ENCODE results near the gene RNF208.

Gene RNF208

GRCh38 chr9:137189297-137190295, 32.4 kb downstream of the RNF208 start:
- DNase-seq, result no peak

GRCh38 chr9:137188490-137189296, 33.3 kb downstream of the RNF208 start, which contains the start of the genes ANAPC2 and SSNA1:
ANAPC2 (minus strand) TSS chr9:137188560; CDS start chr9:137188532, 28 bp downstream.
SSNA1 (plus strand) TSS chr9:137188676; CDS start chr9:137188727, 51 bp downstream.
- DNase-seq, result peak; percentile 81 to 89

- DNase-seq, result no peak
Observed at GRCh38 chr9:137188086-137188489, 34.0 kb downstream of the RNF208 start.

GRCh38 chr9:137187386-137187785, 34.7 kb downstream of the RNF208 start:
- DNase-seq, result no peak

GRCh38 chr9:137186385-137186784, 35.7 kb downstream of the RNF208 start:
- no peak for DNase-seq

- no peak for DNase-seq
Observed at GRCh38 chr9:137185921-137186320, 36.1 kb downstream of the RNF208 start.

- no peak for DNase-seq
Observed at GRCh38 chr9:137184881-137185660, 37.0 kb downstream of the RNF208 start.

GRCh38 chr9:137183980-137184595, 38.0 kb downstream of the RNF208 start:
- DNase-seq, result no peak

- no peak for DNase-seq
Observed at GRCh38 chr9:137182836-137183235, 39.2 kb downstream of the RNF208 start.

- no peak for DNase-seq
Observed at GRCh38 chr9:137181680-137182079, 40.4 kb downstream of the RNF208 start.

- DNase-seq, result no peak
Observed at GRCh38 chr9:137180491-137180890, 41.5 kb downstream of the RNF208 start.

GRCh38 chr9:137179761-137180160, 42.3 kb downstream of the RNF208 start:
- no peak for DNase-seq

GRCh38 chr9:137178939-137179630, 43.0 kb downstream of the RNF208 start:
- no peak for DNase-seq

GRCh38 chr9:137178201-137178938, 43.7 kb downstream of the RNF208 start:
- DNase-seq, result no peak

GRCh38 chr9:137176302-137177182, 45.5 kb downstream of the RNF208 start:
- peak in 1 of 2 experiments; percentile 56 for DNase-seq

GRCh38 chr9:137175345-137175961, 46.6 kb downstream of the RNF208 start:
- no peak for DNase-seq

GRCh38 chr9:137174722-137175293, 47.2 kb downstream of the RNF208 start:
- DNase-seq, result no peak

- no peak for DNase-seq
Observed at GRCh38 chr9:137173796-137174664, 48.0 kb downstream of the RNF208 start.

Measured in SW 1271 (cell line).